Transverse colon (tissue), 3 donors: Measurements from ENCODE around the gene SLF2.

Experiments used
- EP300 ChIP-seq: sonication (generic); formaldehyde crosslinking; IDR thresholded peaks from one replicate; pipeline ENCODE4 v1.6.1; 2017; ENCODE audit warnings: antibody characterized with exemption, low read depth
- POLR2A ChIP-seq: fragments of 450-650 bp; IDR thresholded peaks from one replicate; pipeline ENCODE4 v1.6.1; 2016; ENCODE audit warnings: antibody characterized with exemption, mild to moderate bottlenecking, moderate library complexity
- TF ChIP-seq, protein P1 (sequence below), 5 experiments: fragments of 200-600 bp in 3 of 5; fragments of 450-650 bp in 2 of 5; sonication (generic) in 3 of 5; IDR thresholded peaks; 1 replicate in 2 of 5; 2 replicates in 3 of 5; pipeline ENCODE4 v1.5.1; 2016 to 2017; ENCODE audit warnings: antibody characterized with exemption in 5 of 5, inconsistent platforms in 3 of 5, mild to moderate bottlenecking in 2 of 5, moderate library complexity in 1 of 5

DNA sequence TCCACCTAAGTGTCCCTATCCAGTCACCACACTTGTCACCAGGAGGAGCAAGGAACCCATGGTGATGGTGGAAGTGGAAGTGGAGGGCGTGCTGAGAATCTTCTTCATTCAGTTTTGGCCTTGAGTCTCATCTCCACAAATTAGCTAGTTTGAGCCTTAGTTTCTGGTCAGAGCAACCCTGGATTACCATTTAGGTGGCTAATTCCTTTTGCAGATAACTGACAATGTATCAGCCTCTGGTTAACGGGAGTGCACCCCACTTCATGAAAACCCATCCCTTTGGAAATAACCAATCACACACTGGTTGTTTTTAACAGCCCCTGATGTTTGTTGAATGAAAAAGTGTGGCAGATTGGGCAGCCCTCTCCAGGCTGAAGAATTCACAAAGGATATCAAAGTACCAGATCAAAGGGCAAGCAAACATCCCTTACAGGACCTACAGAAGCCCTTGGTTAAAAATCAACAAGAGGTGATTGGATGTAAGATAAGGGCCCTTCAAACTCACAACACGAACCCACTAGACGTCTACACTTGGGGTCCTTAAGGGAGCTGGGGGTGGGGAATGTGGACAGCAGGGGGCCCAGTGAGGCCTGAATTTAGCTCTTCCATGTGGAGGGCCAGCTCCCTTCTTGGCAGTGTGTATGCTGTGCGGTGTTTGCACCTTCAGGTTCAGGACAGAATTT, 37.1 kb upstream of the SLF2 start:
- TF ChIP-seq, protein P1, sequence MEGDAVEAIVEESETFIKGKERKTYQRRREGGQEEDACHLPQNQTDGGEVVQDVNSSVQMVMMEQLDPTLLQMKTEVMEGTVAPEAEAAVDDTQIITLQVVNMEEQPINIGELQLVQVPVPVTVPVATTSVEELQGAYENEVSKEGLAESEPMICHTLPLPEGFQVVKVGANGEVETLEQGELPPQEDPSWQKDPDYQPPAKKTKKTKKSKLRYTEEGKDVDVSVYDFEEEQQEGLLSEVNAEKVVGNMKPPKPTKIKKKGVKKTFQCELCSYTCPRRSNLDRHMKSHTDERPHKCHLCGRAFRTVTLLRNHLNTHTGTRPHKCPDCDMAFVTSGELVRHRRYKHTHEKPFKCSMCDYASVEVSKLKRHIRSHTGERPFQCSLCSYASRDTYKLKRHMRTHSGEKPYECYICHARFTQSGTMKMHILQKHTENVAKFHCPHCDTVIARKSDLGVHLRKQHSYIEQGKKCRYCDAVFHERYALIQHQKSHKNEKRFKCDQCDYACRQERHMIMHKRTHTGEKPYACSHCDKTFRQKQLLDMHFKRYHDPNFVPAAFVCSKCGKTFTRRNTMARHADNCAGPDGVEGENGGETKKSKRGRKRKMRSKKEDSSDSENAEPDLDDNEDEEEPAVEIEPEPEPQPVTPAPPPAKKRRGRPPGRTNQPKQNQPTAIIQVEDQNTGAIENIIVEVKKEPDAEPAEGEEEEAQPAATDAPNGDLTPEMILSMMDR (IDR thresholded peaks at IDR 0.05), result no peak
- no peak for TF ChIP-seq POLR2A
- no peak for TF ChIP-seq EP300
